Fibroblast of mammary gland (primary cell): Measurements from ENCODE around the gene LMO3.

ENCODE experiments used
- DNase-seq: peaks from one replicate; pipeline ENCODE4 v3.0.0-alpha.2; 2010; ENCODE audit warnings: low read depth
- H3K4me3 ChIP-seq: 2 replicates; pipeline ENCODE4 v1.5.1; 2011; ENCODE audit warnings: low read depth, mild to moderate bottlenecking, low read length, moderate library complexity; ENCODE audit not compliant: control insufficient read depth
- CTCF ChIP-seq: conservative IDR thresholded peaks from 2 replicates; pipeline ENCODE4 v1.5.1; 2011; ENCODE audit warnings: low read depth, low read length, inconsistent platforms; ENCODE audit not compliant: control insufficient read depth, insufficient read depth

Gene LMO3

GRCh38 chr12:16607906-16608775 lies 2.2 kb upstream of the LMO3 start:
- no peak for TF ChIP-seq CTCF
- H3K4me3 ChIP-seq = no peak overlapping the region
- no peak for DNase-seq

- no peak for DNase-seq
- no peak for TF ChIP-seq CTCF
- no peak overlapping the region for H3K4me3 ChIP-seq
Measured at GRCh38 chr12:16606991-16607390, 1.0 kb upstream of the LMO3 start.

- DNase-seq = peak; percentile 29
- peak overlapping the region; percentile 60 for H3K4me3 ChIP-seq
- no peak for TF ChIP-seq CTCF
Measured at GRCh38 chr12:16606201-16606849, 363 bp upstream of the LMO3 start.

GRCh38 chr12:16605642-16606116 lies 283 bp downstream of the LMO3 start:
- peak overlapping the region; percentile 60 for H3K4me3 ChIP-seq

GRCh38 chr12:16604596-16605252 lies 1.2 kb downstream of the LMO3 start:
- H3K4me3 ChIP-seq = no peak overlapping the region
- TF ChIP-seq CTCF = no peak
- DNase-seq = peak; percentile 2

More at GRCh38 chr12:16605642-16606116, 283 bp downstream of the LMO3 start:
- DNase-seq = peak; percentile 28
- no peak for TF ChIP-seq CTCF

GRCh38 chr12:16603916-16604575 lies 1.9 kb downstream of the LMO3 start:
- no peak for TF ChIP-seq CTCF
- no peak overlapping the region for H3K4me3 ChIP-seq
- DNase-seq = no peak
